Measurements from ENCODE around the gene ARID4B. TPM values are rescaled to one million over a fixed set of nuclear protein-coding genes. Genes with fewer than 3 reads are reported as not detected.

The ARID4B gene
- polyA plus RNA-seq, 1 experiment: 3.1 TPM

DNA sequence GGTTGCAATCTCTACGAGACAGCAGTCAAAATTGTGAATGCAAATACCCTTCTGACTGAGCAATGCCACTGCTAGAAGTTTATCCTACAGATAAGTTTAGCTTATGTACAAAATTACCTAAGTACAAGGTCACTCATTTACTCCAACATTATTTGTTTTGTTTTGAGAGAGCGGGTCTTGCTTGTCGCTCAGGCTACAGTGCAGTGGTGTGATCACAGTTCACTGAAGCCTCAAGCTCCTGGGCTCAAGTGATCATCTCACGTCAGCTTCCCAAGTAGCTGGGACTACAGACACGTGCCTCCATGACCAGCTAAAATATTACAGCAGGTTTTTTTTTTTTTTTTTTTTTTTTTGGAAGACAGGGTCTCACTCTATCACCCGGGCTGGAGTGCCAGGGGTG is 182.3 kb downstream of the ARID4B start:
- H3K27me3 ChIP-seq (ENCODE audit: control insufficient read depth, insufficient read depth, low read length): no peaks in the 10 kb centered on the region
- peaks cover 10% of the 10 kb centered on the region for H3K36me3 ChIP-seq (ENCODE audit: control insufficient read depth, insufficient read depth, low read length)
- POLR2A ChIA-PET: interaction anchor here (0.6 to 0.7 kb wide), 2 partner anchors 18 to 27 kb away, joined by 6 to 12 read pairs; no protein-coding TSS in a partner anchor
- CTCF ChIA-PET: no interaction called here
- TF ChIP-seq, protein P1, sequence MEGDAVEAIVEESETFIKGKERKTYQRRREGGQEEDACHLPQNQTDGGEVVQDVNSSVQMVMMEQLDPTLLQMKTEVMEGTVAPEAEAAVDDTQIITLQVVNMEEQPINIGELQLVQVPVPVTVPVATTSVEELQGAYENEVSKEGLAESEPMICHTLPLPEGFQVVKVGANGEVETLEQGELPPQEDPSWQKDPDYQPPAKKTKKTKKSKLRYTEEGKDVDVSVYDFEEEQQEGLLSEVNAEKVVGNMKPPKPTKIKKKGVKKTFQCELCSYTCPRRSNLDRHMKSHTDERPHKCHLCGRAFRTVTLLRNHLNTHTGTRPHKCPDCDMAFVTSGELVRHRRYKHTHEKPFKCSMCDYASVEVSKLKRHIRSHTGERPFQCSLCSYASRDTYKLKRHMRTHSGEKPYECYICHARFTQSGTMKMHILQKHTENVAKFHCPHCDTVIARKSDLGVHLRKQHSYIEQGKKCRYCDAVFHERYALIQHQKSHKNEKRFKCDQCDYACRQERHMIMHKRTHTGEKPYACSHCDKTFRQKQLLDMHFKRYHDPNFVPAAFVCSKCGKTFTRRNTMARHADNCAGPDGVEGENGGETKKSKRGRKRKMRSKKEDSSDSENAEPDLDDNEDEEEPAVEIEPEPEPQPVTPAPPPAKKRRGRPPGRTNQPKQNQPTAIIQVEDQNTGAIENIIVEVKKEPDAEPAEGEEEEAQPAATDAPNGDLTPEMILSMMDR (IDR thresholded peaks at IDR 0.05; ENCODE audit: insufficient read depth, low read depth, low read length): no peak
- DNase-seq (ENCODE audit: low read depth): no peak
- no peak overlapping the region for H3K4me3 ChIP-seq (ENCODE audit: low read depth, low read length)

DNA sequence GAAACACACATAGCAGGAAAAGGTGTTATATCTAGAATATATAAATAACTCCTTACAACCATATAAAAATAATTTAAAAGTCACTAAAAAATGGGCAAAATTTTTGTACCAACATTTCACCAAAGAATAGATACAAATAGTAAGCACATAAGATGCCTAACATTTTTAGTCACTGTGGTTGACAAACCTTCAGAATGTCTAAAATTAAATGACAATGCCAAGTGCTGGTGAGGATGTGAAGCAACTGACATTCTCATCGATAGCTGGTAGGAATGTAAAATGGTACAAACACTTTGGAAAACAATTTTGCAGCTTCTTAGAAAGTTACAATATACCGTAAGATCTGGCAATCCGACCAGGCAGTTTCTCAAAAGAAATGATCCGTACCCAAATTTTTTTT is 185.0 kb downstream of the ARID4B start:
- peaks cover 10% of the 10 kb centered on the region for H3K36me3 ChIP-seq (ENCODE audit: control insufficient read depth, insufficient read depth, low read length)
- DNase-seq (ENCODE audit: low read depth): no peak
- H3K27me3 ChIP-seq (ENCODE audit: control insufficient read depth, insufficient read depth, low read length): no peaks in the 10 kb centered on the region
- CTCF ChIA-PET: interaction anchor here (1.2 kb wide), 2 partner anchors 9 to 13 kb away, joined by 3 read pairs; no protein-coding TSS in a partner anchor
- no peak overlapping the region for H3K4me3 ChIP-seq (ENCODE audit: low read depth, low read length)
- TF ChIP-seq, protein P1 (IDR thresholded peaks at IDR 0.05; ENCODE audit: insufficient read depth, low read depth, low read length): no peak
- POLR2A ChIA-PET: no interaction called here

DNA sequence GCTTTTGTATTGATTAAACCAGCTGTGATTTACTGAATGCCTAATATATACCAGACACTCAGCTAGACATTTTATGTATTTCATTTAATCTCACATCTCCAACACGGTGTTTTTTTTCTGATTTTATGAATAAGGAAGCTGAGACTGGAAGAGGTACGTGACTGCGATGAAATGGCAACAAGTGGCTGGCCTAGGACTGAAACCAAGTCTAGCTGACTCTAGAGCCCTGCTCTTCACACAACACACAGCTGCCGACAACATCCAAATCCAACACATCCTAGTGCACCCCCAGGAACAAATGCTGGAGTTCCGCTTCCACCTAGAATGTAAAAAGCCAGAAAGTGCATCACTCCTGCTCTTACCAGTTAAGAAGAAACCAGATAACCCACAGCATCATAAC is 188.7 kb downstream of the ARID4B start:
- DNase-seq (ENCODE audit: low read depth): no peak
- no peak overlapping the region for H3K4me3 ChIP-seq (ENCODE audit: low read depth, low read length)
- no peaks in the 10 kb centered on the region for H3K27me3 ChIP-seq (ENCODE audit: control insufficient read depth, insufficient read depth, low read length)
- H3K36me3 ChIP-seq (ENCODE audit: control insufficient read depth, insufficient read depth, low read length): peaks cover 11% of the 10 kb centered on the region
- ChIA-PET POLR2A (no interaction called here), CTCF (interaction anchor here (0.5 to 1.3 kb wide), 4 partner anchors 10 to 365 kb away, joined by 3 read pairs; partner anchors contain the start of genes B3GALNT2, RBM34 and TOMM20)
- TF ChIP-seq, protein P1 (IDR thresholded peaks at IDR 0.05; ENCODE audit: insufficient read depth, low read depth, low read length): no peak

DNA sequence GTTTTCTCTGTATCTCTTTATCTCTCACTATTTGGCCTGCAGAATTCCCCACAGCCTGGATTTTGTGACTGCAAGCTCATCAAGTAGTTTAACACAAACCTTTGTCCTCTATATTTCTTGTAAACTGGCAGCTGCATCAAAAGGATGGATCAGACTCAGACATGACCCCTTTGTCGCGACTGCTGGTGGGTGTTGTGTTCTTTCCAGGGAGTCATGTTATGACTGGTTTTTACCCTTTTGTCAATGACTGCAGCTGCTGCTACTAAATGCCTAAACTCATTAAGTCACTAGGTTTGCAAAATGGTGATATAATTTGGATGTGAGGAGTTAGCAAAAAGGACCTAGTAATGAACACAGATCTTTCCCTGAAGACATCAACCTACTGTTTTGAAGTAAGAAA is 189.2 kb downstream of the ARID4B start:
- Histone ChIP-seq H3K27me3 (ENCODE audit: control insufficient read depth, insufficient read depth, low read length) (no peaks in the 10 kb centered on the region), H3K36me3 (ENCODE audit: control insufficient read depth, insufficient read depth, low read length) (peaks cover 12% of the 10 kb centered on the region), H3K4me3 (ENCODE audit: low read depth, low read length) (no peak overlapping the region)
- no peak for DNase-seq (ENCODE audit: low read depth)
- POLR2A ChIA-PET: no interaction called here
- CTCF ChIA-PET: no interaction called here
- TF ChIP-seq, protein P1 (IDR thresholded peaks at IDR 0.05; ENCODE audit: insufficient read depth, low read depth, low read length): no peak

DNA sequence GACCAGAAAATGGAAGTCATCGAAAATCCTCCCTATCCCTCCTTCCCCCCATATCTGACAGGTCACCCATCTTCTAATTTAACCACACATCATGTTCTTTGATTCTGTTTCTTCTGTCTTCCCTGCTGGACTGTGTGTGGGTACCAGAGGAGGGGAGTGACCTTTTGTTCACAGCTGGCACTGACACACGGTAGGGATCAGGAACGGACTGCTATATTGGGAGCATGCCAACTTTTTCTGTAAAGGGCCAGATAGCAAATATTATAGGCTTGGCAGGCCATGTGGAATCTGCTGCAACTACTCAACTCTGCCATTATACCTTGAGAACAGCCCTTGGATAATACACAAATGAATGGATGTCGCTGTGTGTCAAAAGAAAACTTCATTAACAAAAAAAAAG is 191.9 kb downstream of the ARID4B start:
- H3K36me3 ChIP-seq (ENCODE audit: control insufficient read depth, insufficient read depth, low read length): peaks cover 13% of the 10 kb centered on the region
- ChIA-PET POLR2A (no interaction called here), CTCF (interaction anchor here (1.5 kb wide), 1 partner anchor 20 kb away, joined by 5 read pairs; no protein-coding TSS in a partner anchor)
- H3K4me3 ChIP-seq (ENCODE audit: low read depth, low read length): no peak overlapping the region
- TF ChIP-seq, protein P1 (IDR thresholded peaks at IDR 0.05; ENCODE audit: insufficient read depth, low read depth, low read length): no peak
- H3K27me3 ChIP-seq (ENCODE audit: control insufficient read depth, insufficient read depth, low read length): no peaks in the 10 kb centered on the region
- DNase-seq (ENCODE audit: low read depth): no peak

Data from BJ (cell line).